ENCODE measurements around the gene TMEM14C. TPM values are rescaled to one million over a fixed set of nuclear protein-coding genes. Genes with fewer than 3 reads are reported as not detected.
A peak's percentile ranks its signal among the peaks of the same experiment; 100 is the strongest.

TMEM14C gene
- total RNA-seq, 1 experiment from 2014 or later, result 359 TPM

GRCh38 chr6:10759312-10759839 lies 36.5 kb downstream of the TMEM14C start:
- H3K36me3 ChIP-seq, result peaks cover 65% of the 10 kb centered on the region
- H3K4me3 ChIP-seq, result no peak overlapping the region
- no peaks in the 10 kb centered on the region for H3K9me3 ChIP-seq (replicated peaks)
- DNase-seq (ENCODE audit: low read depth in 1 of 2, low spot score in 2 of 2), result peak; percentile 83 to 91
- H3K27ac ChIP-seq, result peak overlapping the region; percentile 70
- H3K4me1 ChIP-seq (replicated peaks), result peaks cover 27% of the 10 kb centered on the region
- no peaks in the 10 kb centered on the region for H3K27me3 ChIP-seq (replicated peaks)

- H3K36me3 ChIP-seq, result peaks cover 60% of the 10 kb centered on the region
- DNase-seq (ENCODE audit: low read depth in 1 of 2, low spot score in 2 of 2), result peak; percentile 55 to 68
Measured at GRCh38 chr6:10759884-10760329, 37.0 kb downstream of the TMEM14C start.

GRCh38 chr6:10763006-10763405 lies 40.1 kb downstream of the TMEM14C start:
- Histone ChIP-seq H3K9me3 (replicated peaks) (no peaks in the 10 kb centered on the region), H3K27ac (no peak overlapping the region), H3K27me3 (replicated peaks) (no peaks in the 10 kb centered on the region), H3K36me3 (peaks cover 34% of the 10 kb centered on the region), H3K4me1 (replicated peaks) (peaks cover 25% of the 10 kb centered on the region), H3K4me3 (no peak overlapping the region)
- no peak for DNase-seq (ENCODE audit: low read depth in 1 of 2, low spot score in 2 of 2)

More at GRCh38 chr6:10759884-10760329, 37.0 kb downstream of the TMEM14C start:
- peaks cover 27% of the 10 kb centered on the region for H3K4me1 ChIP-seq (replicated peaks)
- peak overlapping the region; percentile 30 for H3K27ac ChIP-seq
- no peak overlapping the region for H3K4me3 ChIP-seq
- no peaks in the 10 kb centered on the region for H3K9me3 ChIP-seq (replicated peaks)
- H3K27me3 ChIP-seq (replicated peaks), result no peaks in the 10 kb centered on the region

- H3K27ac ChIP-seq, result no peak overlapping the region
- H3K27me3 ChIP-seq (replicated peaks), result no peaks in the 10 kb centered on the region
- H3K36me3 ChIP-seq, result peaks cover 9% of the 10 kb centered on the region
- no peak overlapping the region for H3K4me3 ChIP-seq
- H3K9me3 ChIP-seq (replicated peaks), result no peaks in the 10 kb centered on the region
- no peak for DNase-seq (ENCODE audit: low read depth in 1 of 2, low spot score in 2 of 2)
- H3K4me1 ChIP-seq (replicated peaks), result no peaks in the 10 kb centered on the region
Measured at GRCh38 chr6:10769419-10769818, 46.5 kb downstream of the TMEM14C start.

GRCh38 chr6:10771371-10771894 lies 48.6 kb downstream of the TMEM14C start:
- H3K4me1 ChIP-seq (replicated peaks), result no peaks in the 10 kb centered on the region
- H3K4me3 ChIP-seq, result no peak overlapping the region
- peaks cover 14% of the 10 kb centered on the region for H3K36me3 ChIP-seq
- DNase-seq (ENCODE audit: low read depth in 1 of 2, low spot score in 2 of 2), result no peak
- H3K9me3 ChIP-seq (replicated peaks), result no peaks in the 10 kb centered on the region
- H3K27me3 ChIP-seq (replicated peaks), result no peaks in the 10 kb centered on the region
- no peak overlapping the region for H3K27ac ChIP-seq

- no peaks in the 10 kb centered on the region for H3K4me1 ChIP-seq (replicated peaks)
- H3K4me3 ChIP-seq, result no peak overlapping the region
- H3K36me3 ChIP-seq, result peaks cover 12% of the 10 kb centered on the region
- H3K27me3 ChIP-seq (replicated peaks), result no peaks in the 10 kb centered on the region
- H3K9me3 ChIP-seq (replicated peaks), result no peaks in the 10 kb centered on the region
- H3K27ac ChIP-seq, result no peak overlapping the region
- no peak for DNase-seq (ENCODE audit: low read depth in 1 of 2, low spot score in 2 of 2)
Measured at GRCh38 chr6:10778230-10778629, 55.4 kb downstream of the TMEM14C start.

GRCh38 chr6:10779076-10779475 lies 56.2 kb downstream of the TMEM14C start:
- DNase-seq (ENCODE audit: low read depth in 1 of 2, low spot score in 2 of 2), result no peak
- H3K9me3 ChIP-seq (replicated peaks), result no peaks in the 10 kb centered on the region
- H3K27ac ChIP-seq, result no peak overlapping the region
- H3K27me3 ChIP-seq (replicated peaks), result no peaks in the 10 kb centered on the region
- no peaks in the 10 kb centered on the region for H3K4me1 ChIP-seq (replicated peaks)
- H3K4me3 ChIP-seq, result no peak overlapping the region
- peaks cover 12% of the 10 kb centered on the region for H3K36me3 ChIP-seq

Other genes starting within 250 kb of the TMEM14C start
- gene GCNT2, start 201.7 kb upstream of the TMEM14C start, total RNA-seq (2014; rRNA removed; shearing (Covaris generic)), result 27.3 and 38.0 TPM in 2 replicates
- 0.50 and 2.2 TPM in 2 replicates for gene C6orf52, start 28.5 kb upstream of the TMEM14C start, total RNA-seq (2014; rRNA removed; shearing (Covaris generic))
- 35.4 and 45.5 TPM in 2 replicates for gene PAK1IP1, start 28.1 kb upstream of the TMEM14C start, total RNA-seq (2014; rRNA removed; shearing (Covaris generic))
- 171 and 226 TPM in 2 replicates for gene TMEM14B, start 24.7 kb downstream of the TMEM14C start, total RNA-seq (2014; rRNA removed; shearing (Covaris generic))
- gene MAK, start 115.5 kb downstream of the TMEM14C start, total RNA-seq (2014; rRNA removed; shearing (Covaris generic)), result not detected in 2 replicates
- gene GCM2, start 159.0 kb downstream of the TMEM14C start, total RNA-seq (2014; rRNA removed; shearing (Covaris generic)), result not detected in 2 replicates
- gene SYCP2L, start 164.0 kb downstream of the TMEM14C start, total RNA-seq (2014; rRNA removed; shearing (Covaris generic)), result 1.0 TPM in 1 of 2 replicates, not detected in the other

Data from SJSA1 (cell line).